NCI-H2029 (cell line): ENCODE measurements around the gene IBA57.

Experiments used
- DNase-seq: peaks from one replicate; lab custom pipeline; 2025; lab: John Stamatoyannopoulos, UW

Gene IBA57

GRCh38 chr1:228165372-228166169 is at the start of gene IBA57:
IBA57 (plus strand) TSS chr1:228165804; CDS start chr1:228165817, 13 bp downstream.
- DNase-seq: peak; percentile 93

- no peak for DNase-seq
These were observed 48.3 kb upstream of the IBA57 start for GRCh38 chr1:228117335-228117734.

- no peak for DNase-seq
These were observed 47.6 kb upstream of the IBA57 start for GRCh38 chr1:228118040-228118439.

- DNase-seq: no peak
These were observed 45.3 kb upstream of the IBA57 start for GRCh38 chr1:228120351-228120750.

- no peak for DNase-seq
These were observed 44.6 kb upstream of the IBA57 start for GRCh38 chr1:228120857-228121489.

GRCh38 chr1:228122921-228123441 is 42.6 kb upstream of the IBA57 start:
- no peak for DNase-seq

GRCh38 chr1:228123505-228123904 is 42.1 kb upstream of the IBA57 start:
- DNase-seq: no peak

GRCh38 chr1:228125185-228125584 is 40.4 kb upstream of the IBA57 start:
- DNase-seq: no peak

GRCh38 chr1:228131766-228132165 is 33.8 kb upstream of the IBA57 start:
- DNase-seq: no peak

- no peak for DNase-seq
These were observed 31.0 kb upstream of the IBA57 start for GRCh38 chr1:228134591-228134990.

GRCh38 chr1:228136901-228137300 is 28.7 kb upstream of the IBA57 start:
- DNase-seq: no peak

GRCh38 chr1:228139406-228139930 is 26.1 kb upstream of the IBA57 start:
- DNase-seq: no peak

GRCh38 chr1:228139931-228140723 is 25.5 kb upstream of the IBA57 start, which contains the start of gene GUK1:
GUK1 (plus strand) TSS chr1:228140279; CDS start chr1:228140303, 24 bp downstream.
- DNase-seq: peak; percentile 97

GRCh38 chr1:228140724-228141225 is 24.8 kb upstream of the IBA57 start:
- DNase-seq: no peak

GRCh38 chr1:228141226-228142044 is 24.2 kb upstream of the IBA57 start:
- DNase-seq: no peak

- no peak for DNase-seq
These were observed 23.4 kb upstream of the IBA57 start for GRCh38 chr1:228142155-228142691.

GRCh38 chr1:228142701-228143136 is 22.9 kb upstream of the IBA57 start:
- no peak for DNase-seq

- no peak for DNase-seq
These were observed 22.0 kb upstream of the IBA57 start for GRCh38 chr1:228143480-228144192.

GRCh38 chr1:228144193-228144992 is 21.2 kb upstream of the IBA57 start:
- DNase-seq: no peak
